ENCODE measurements around the gene POLA1.

POLA1 gene

DNA sequence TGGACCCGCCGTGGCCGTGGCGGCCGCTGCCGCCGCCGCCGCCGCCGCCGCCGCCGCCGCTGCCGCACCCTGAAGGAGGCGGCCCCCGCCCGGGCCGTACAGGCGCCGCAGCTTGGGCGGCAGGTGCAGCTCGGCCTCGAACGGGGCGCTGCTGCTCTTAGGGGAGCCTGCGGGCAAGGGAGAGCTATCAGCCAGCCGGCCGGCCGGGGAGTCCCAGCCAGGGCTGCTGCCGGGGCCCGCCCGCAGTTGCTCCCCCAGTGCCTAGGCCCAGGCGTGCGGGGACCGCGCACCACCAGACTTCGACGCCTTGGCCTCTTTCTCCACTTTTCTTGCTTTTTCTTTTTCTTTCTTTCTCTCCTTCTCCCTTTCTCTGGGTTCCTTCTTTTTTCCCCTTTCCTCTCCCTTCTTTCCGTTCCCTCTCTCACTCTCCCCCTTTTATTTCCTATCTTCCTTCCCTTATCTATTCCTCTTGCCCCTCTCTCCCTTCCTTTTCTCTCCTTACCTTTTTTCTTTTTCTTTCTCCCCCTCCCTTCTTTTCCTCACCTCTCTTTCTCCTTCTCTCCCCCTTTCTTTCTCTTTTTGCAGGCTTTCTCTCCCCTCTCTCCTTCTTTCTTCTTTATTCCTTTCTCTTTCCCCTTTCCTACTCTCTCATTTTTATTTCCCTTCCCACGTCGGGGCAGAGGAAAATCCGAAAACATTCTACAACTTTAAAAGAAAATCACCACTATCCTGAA, 320.1 kb downstream of the POLA1 start:
- Mint-ChIP-seq H3K9me3 (no peaks in the 10 kb centered on the region), H3K27ac (peak overlapping the region; percentile 49), H3K27me3 (ENCODE audit: low read depth) (peaks cover 80% of the 10 kb centered on the region), H3K36me3 (ENCODE audit: low read depth) (peaks cover 2% of the 10 kb centered on the region), H3K4me1 (ENCODE audit: low read depth) (peaks cover 6% of the 10 kb centered on the region), H3K4me3 (peak overlapping the region; percentile 69)

GRCh38 chrX:25014366-25014838, 320.7 kb downstream of the POLA1 start:
- Mint-ChIP-seq H3K27ac (no peak overlapping the region), H3K9me3 (no peaks in the 10 kb centered on the region), H3K4me1 (ENCODE audit: low read depth) (peaks cover 8% of the 10 kb centered on the region), H3K27me3 (ENCODE audit: low read depth) (peaks cover 80% of the 10 kb centered on the region), H3K4me3 (peak overlapping the region; percentile 69), H3K36me3 (ENCODE audit: low read depth) (peaks cover 2% of the 10 kb centered on the region)

DNA sequence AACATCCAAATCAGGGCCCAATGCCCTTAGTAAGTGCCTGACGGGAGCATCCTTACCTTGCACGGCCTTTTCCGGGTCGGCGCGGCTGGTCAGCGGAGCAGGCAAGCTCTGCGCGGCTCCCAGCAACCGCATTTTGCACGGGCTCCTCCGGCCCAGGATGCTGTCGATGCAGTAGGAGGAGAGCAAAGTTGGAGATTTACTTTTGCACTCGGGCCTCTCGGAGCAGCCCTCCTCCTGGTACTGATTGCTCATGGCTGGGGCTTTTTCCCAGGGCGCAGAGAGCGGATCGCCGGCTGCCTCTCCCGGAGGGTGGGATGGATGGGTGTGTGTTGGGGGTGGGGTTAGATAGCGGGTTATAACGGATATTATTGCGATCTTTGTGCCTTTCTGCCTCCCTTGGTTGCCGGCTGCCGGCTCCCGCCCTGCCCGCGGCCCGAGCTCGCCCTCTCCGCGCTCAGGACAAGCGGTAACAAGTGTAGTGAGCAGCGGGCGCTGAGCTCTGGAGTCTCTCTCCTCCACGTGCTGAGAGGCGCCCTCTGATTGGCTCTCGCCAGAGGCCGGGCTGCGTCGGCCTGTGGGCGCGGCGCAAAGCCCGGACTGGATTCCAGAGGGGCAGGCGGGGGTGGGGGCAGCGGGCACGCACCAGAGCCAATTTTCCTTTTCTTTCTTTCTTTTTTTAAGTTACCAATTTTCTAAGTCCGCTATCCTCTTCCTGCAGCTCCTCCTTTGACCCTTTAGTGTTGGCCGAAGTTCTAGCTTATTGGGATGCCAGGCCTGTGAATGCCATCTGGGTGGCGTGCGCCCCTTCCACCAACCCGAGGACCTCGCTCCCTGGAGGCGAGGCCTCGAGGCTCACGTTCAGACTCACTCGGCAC, 322.0 kb downstream of the POLA1 start, which contains the start of gene ARX:
Gene ARX (minus strand): TSS at position 480 of the 875 bp plus-strand sequence. CDS start 228 bp downstream, at position 252.
- peaks cover 13% of the 10 kb centered on the region for H3K4me1 Mint-ChIP-seq (ENCODE audit: low read depth)
- peaks cover 76% of the 10 kb centered on the region for H3K27me3 Mint-ChIP-seq (ENCODE audit: low read depth)
- peaks cover 2% of the 10 kb centered on the region for H3K36me3 Mint-ChIP-seq (ENCODE audit: low read depth)
- H3K4me3 Mint-ChIP-seq, result no peak within 1 kb of the TSS
- H3K27ac Mint-ChIP-seq, result no peak within 1 kb of the TSS
- no peaks in the 10 kb centered on the region for H3K9me3 Mint-ChIP-seq

DNA sequence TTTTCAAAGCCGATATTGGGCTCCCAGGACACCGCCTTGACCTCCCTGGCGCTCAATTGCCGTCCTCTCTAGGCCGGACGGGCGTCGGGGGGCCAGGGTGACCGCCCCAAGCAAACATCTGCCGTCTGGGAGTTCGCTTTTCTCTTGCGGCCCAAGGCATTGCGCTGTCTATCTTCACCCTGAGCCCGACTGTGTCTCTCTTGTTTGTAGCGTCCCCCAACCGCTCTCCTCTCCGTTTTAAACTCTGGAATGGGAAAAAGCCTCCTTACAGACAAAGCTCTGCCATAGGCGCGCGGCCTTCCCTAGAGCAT, 322.6 kb downstream of the POLA1 start:
- Mint-ChIP-seq H3K4me1 (ENCODE audit: low read depth) (peaks cover 13% of the 10 kb centered on the region), H3K27ac (no peak overlapping the region), H3K4me3 (no peak overlapping the region), H3K9me3 (no peaks in the 10 kb centered on the region), H3K36me3 (ENCODE audit: low read depth) (peaks cover 2% of the 10 kb centered on the region), H3K27me3 (ENCODE audit: low read depth) (peaks cover 75% of the 10 kb centered on the region)

DNA sequence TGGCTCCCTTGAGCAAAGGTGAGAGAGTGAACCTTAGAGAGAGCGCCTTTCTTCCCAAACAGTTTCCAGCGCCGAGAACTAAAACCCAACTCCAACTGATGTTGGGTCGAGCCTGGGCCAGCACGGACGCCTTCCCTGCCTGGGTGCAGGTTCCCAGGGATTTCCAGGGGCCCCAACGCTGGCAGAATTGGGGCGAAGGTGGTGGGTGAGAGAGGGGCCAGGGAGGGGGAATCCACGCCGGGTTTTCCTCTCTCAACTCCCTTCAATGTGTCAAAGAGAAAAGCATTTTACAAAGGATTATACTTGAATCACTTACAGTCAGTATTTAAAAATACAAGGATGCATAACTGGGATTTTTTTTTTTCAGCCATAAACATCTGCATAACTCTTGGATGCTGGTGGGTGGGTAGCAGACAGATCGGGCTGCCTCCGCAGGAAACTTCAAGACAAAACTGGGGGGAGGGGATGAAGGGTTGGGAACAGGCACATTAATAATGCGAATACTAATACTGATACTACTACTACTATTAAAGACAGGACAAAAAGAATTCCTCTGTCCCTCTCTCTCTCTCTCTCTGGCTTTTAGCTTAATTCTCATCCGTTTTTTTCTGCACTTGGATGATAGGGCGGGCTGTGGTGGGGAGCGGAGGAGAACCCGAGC, 323.4 kb downstream of the POLA1 start:
- H3K36me3 Mint-ChIP-seq (ENCODE audit: low read depth), result peaks cover 2% of the 10 kb centered on the region

GRCh38 chrX:25017667-25018247, 324.0 kb downstream of the POLA1 start:
- Mint-ChIP-seq H3K9me3 (no peaks in the 10 kb centered on the region), H3K27me3 (ENCODE audit: low read depth) (peaks cover 77% of the 10 kb centered on the region), H3K36me3 (ENCODE audit: low read depth) (peaks cover 2% of the 10 kb centered on the region), H3K27ac (peak overlapping the region; percentile 36), H3K4me1 (ENCODE audit: low read depth) (peaks cover 18% of the 10 kb centered on the region), H3K4me3 (peak overlapping the region; percentile 25)

More for the DNA sequence above, 323.4 kb downstream of the POLA1 start:
- no peaks in the 10 kb centered on the region for H3K9me3 Mint-ChIP-seq
- peaks cover 77% of the 10 kb centered on the region for H3K27me3 Mint-ChIP-seq (ENCODE audit: low read depth)
- H3K4me1 Mint-ChIP-seq (ENCODE audit: low read depth), result peaks cover 16% of the 10 kb centered on the region
- peak overlapping the region; percentile 25 for H3K4me3 Mint-ChIP-seq
- H3K27ac Mint-ChIP-seq, result peak overlapping the region; percentile 36

DNA sequence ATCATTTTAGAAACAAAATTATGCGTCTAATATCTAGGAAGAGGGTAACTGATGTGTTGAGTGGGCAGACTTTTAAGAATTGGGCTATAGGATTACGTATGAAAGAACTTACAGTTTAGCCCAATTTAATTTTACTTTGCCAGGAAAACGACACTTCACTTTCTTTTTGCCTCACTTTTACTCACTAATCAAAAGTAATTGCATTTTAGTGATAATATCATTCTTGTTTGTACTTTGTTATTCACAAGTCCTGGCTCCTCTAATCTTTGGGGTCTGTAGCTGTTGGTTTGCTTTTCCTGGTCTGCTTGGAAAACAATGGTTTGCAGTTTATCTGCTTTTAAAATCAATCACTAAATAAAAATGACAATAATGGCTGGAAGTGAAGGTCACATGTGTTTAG, 325.0 kb downstream of the POLA1 start:
- H3K27me3 Mint-ChIP-seq (ENCODE audit: low read depth), result peaks cover 84% of the 10 kb centered on the region
- H3K27ac Mint-ChIP-seq, result no peak overlapping the region
- H3K36me3 Mint-ChIP-seq (ENCODE audit: low read depth), result peaks cover 2% of the 10 kb centered on the region
- H3K4me1 Mint-ChIP-seq (ENCODE audit: low read depth), result peaks cover 18% of the 10 kb centered on the region
- H3K9me3 Mint-ChIP-seq, result no peaks in the 10 kb centered on the region
- no peak overlapping the region for H3K4me3 Mint-ChIP-seq

DNA sequence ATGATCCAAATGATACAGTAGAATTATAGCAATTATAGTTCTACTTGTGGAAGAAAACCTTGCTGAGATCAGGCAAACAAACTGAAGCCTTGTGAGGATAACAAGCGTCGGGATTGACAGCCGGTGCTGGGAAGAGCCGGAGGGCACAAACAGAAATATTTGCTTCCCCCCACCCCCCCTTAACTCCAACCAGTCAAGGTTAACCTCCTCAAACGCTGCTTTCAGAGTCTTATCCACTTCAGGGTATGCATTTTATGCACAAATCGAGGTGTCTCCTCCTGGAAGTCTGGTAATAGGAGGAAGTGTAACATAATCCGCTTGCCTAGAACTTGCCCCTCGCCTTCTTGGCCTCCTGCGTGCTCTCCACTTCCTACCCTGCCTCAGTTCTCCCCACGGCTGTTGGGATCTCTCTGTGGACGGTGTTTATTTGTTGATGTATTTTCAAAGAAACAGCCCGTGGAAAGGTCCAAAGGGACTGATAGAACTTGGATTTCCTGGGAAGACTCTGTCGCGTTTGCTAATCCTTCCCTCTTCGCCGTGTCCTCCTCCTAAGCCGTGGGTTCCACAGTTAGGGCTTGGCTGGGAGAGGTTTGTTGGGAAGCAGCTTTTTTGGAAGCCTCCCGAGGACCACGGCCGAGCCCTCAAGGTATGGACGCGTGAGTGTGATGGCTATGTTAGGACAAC, 326.1 kb downstream of the POLA1 start:
- Mint-ChIP-seq H3K27ac (no peak overlapping the region), H3K4me1 (ENCODE audit: low read depth) (peaks cover 17% of the 10 kb centered on the region), H3K36me3 (ENCODE audit: low read depth) (no peaks in the 10 kb centered on the region), H3K9me3 (no peaks in the 10 kb centered on the region), H3K4me3 (no peak overlapping the region), H3K27me3 (ENCODE audit: low read depth) (peaks cover 88% of the 10 kb centered on the region)

- Mint-ChIP-seq H3K27ac (no peak overlapping the region), H3K36me3 (ENCODE audit: low read depth) (no peaks in the 10 kb centered on the region), H3K27me3 (ENCODE audit: low read depth) (peaks cover 84% of the 10 kb centered on the region), H3K4me3 (no peak overlapping the region), H3K4me1 (ENCODE audit: low read depth) (peaks cover 17% of the 10 kb centered on the region), H3K9me3 (no peaks in the 10 kb centered on the region)
These were observed 326.7 kb downstream of the POLA1 start for GRCh38 chrX:25020391-25020904.

- Mint-ChIP-seq H3K27me3 (ENCODE audit: low read depth) (peaks cover 80% of the 10 kb centered on the region), H3K4me1 (ENCODE audit: low read depth) (peaks cover 17% of the 10 kb centered on the region), H3K9me3 (no peaks in the 10 kb centered on the region), H3K36me3 (ENCODE audit: low read depth) (no peaks in the 10 kb centered on the region), H3K4me3 (peak overlapping the region; percentile 25), H3K27ac (no peak overlapping the region)
These were observed 327.3 kb downstream of the POLA1 start for GRCh38 chrX:25020905-25021449.

- no peak overlapping the region for H3K4me3 Mint-ChIP-seq
- H3K27ac Mint-ChIP-seq, result no peak overlapping the region
- no peaks in the 10 kb centered on the region for H3K36me3 Mint-ChIP-seq (ENCODE audit: low read depth)
- H3K4me1 Mint-ChIP-seq (ENCODE audit: low read depth), result peaks cover 14% of the 10 kb centered on the region
- H3K27me3 Mint-ChIP-seq (ENCODE audit: low read depth), result peaks cover 72% of the 10 kb centered on the region
- H3K9me3 Mint-ChIP-seq, result no peaks in the 10 kb centered on the region
These were observed 329.0 kb downstream of the POLA1 start for GRCh38 chrX:25022499-25023325.

- no peak overlapping the region for H3K4me3 Mint-ChIP-seq
- no peaks in the 10 kb centered on the region for H3K9me3 Mint-ChIP-seq
- peaks cover 63% of the 10 kb centered on the region for H3K27me3 Mint-ChIP-seq (ENCODE audit: low read depth)
- no peaks in the 10 kb centered on the region for H3K36me3 Mint-ChIP-seq (ENCODE audit: low read depth)
- H3K4me1 Mint-ChIP-seq (ENCODE audit: low read depth), result peaks cover 13% of the 10 kb centered on the region
- no peak overlapping the region for H3K27ac Mint-ChIP-seq
These were observed 330.2 kb downstream of the POLA1 start for GRCh38 chrX:25023908-25024307.

DNA sequence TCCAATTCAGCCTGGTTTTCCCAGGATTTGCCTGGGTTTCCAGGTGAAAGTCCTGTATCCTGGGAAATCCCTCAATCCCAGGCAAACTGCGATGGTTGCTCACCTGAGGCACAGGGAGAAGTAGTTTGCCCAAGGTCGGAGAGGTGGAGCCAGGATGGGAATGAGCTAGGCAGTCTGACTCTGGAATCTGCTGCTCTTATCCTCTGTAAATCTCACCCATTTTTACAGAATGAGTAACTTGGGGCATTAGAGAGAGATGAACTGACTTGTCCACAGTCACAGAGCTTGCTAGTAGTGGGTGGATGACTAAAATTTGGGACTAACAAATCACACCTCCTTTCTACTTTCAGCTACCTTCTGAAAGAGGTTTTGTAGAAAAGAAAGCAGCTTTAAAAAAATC, 331.9 kb downstream of the POLA1 start:
- Mint-ChIP-seq H3K4me3 (no peak overlapping the region), H3K36me3 (ENCODE audit: low read depth) (no peaks in the 10 kb centered on the region), H3K27me3 (ENCODE audit: low read depth) (peaks cover 49% of the 10 kb centered on the region), H3K9me3 (no peaks in the 10 kb centered on the region), H3K4me1 (ENCODE audit: low read depth) (peaks cover 6% of the 10 kb centered on the region), H3K27ac (no peak overlapping the region)
